Caco-2 (cell line): ENCODE results near the gene TAGLN. TPM values are rescaled to one million over a fixed set of nuclear protein-coding genes. Genes with fewer than 3 reads are reported as not detected.

Experiments
- BruUV-seq: library from RNA; stranded (reverse); fragments of 400-500 nt; replicated peaks from 2 replicates; lab custom pipeline; 2021; lab: Mats Ljungman, UMichigan
- CTCF ChIA-PET: fragments of 300-600 bp; sonication (Branson Sonifier 250); formaldehyde crosslinking; loops from one replicate; lab custom pipeline; 2022; ENCODE audit warnings: antibody characterized with exemption; lab: Charles Lee
- POLR2A ChIA-PET: fragments of 300-600 bp; sonication (Branson Sonifier 250); formaldehyde crosslinking; loops from one replicate; lab custom pipeline; 2022; ENCODE audit warnings: antibody characterized with exemption; lab: Charles Lee
- DNase-seq, 2 experiments: peaks; one replicate each; pipeline versions ENCODE4 v3.0.0 to v3.0.0-alpha.2; 2020 to 2022
- H3K27me3 ChIP-seq: replicated peaks from 2 replicates; pipeline ENCODE4 v1.6.0; 2011; ENCODE audit warnings: low read length; ENCODE audit not compliant: control insufficient read depth, insufficient read depth
- H3K36me3 ChIP-seq: 2 replicates; pipeline ENCODE4 v1.5.1; 2011; ENCODE audit warnings: low read length; ENCODE audit not compliant: control insufficient read depth, insufficient read depth
- H3K4me1 ChIP-seq: fragments of 250-450 bp; sonication (Bioruptor Pico); 2 replicates; pipeline ENCODE4 v1.5.1; 2020; ENCODE audit warnings: mild to moderate bottlenecking
- H3K4me3 ChIP-seq: 2 replicates; pipeline ENCODE4 v1.5.1; 2011; ENCODE audit warnings: low read depth, mild to moderate bottlenecking, control low read depth, low read length
- H3K9me3 ChIP-seq: fragments of 250-450 bp; sonication (Bioruptor Pico); 2 replicates; pipeline ENCODE4 v1.5.1; 2020; ENCODE audit warnings: mild to moderate bottlenecking, moderate library complexity
- H3K27ac Mint-ChIP-seq: one replicate; pipeline ENCODE4 v1.8.0; 2022; ENCODE audit warnings: mixed read lengths; ENCODE audit not compliant: unreplicated experiment
- H3K27me3 Mint-ChIP-seq: one replicate; pipeline ENCODE4 v1.8.0; 2022; ENCODE audit warnings: mixed read lengths; ENCODE audit not compliant: insufficient read depth, unreplicated experiment
- H3K36me3 Mint-ChIP-seq: one replicate; pipeline ENCODE4 v1.8.0; 2022; ENCODE audit warnings: mild to moderate bottlenecking, mixed read lengths; ENCODE audit not compliant: insufficient read depth, unreplicated experiment
- H3K4me1 Mint-ChIP-seq: one replicate; pipeline ENCODE4 v1.8.0; 2022; ENCODE audit warnings: low read depth, mixed read lengths; ENCODE audit not compliant: unreplicated experiment
- H3K4me3 Mint-ChIP-seq: one replicate; pipeline ENCODE4 v1.8.0; 2022; ENCODE audit warnings: mild to moderate bottlenecking, moderate library complexity, mixed read lengths; ENCODE audit not compliant: unreplicated experiment
- H3K9me3 Mint-ChIP-seq: one replicate; pipeline ENCODE4 v1.8.0; 2022; ENCODE audit warnings: mixed read lengths; ENCODE audit not compliant: unreplicated experiment
- CTCF ChIP-seq, 2 experiments: fragments of 200-600 bp in 1 of 2; IDR thresholded peaks; 1 replicate in 1 of 2; 2 replicates in 1 of 2; pipeline versions ENCODE4 v1.5.1 to v1.8.0; 2011 to 2022; ENCODE audit warnings: antibody characterized with exemption in 1 of 2, control low read depth in 1 of 2, inconsistent platforms in 1 of 2, low read depth in 1 of 2, low read length in 1 of 2, mild to moderate bottlenecking in 1 of 2, moderate library complexity in 1 of 2; ENCODE audit not compliant: insufficient read depth in 1 of 2, severe bottlenecking in 1 of 2, unreplicated experiment in 1 of 2
- intact Hi-C: fragments of 100-400 bp; cut with micrococcal nuclease; formaldehyde crosslinking; loops from one replicate; pipeline ENCODE4 v1.10.0; 2022; ENCODE audit not compliant: unreplicated experiment
- total RNA-seq: library from RNA; stranded (reverse); gene quantifications from 2 replicates; pipeline ENCODE4 v1.2.3, GENCODE V29; 2022

Gene TAGLN
- total RNA-seq, 1 experiment from 2014 or later, result 303 TPM

- DNase-seq, result no peak
- Mint-ChIP-seq H3K36me3 (peaks cover 75% of the 10 kb centered on the region), H3K9me3 (no peaks in the 10 kb centered on the region), H3K4me3 (peak overlapping the region; percentile 34), H3K4me1 (peaks cover 43% of the 10 kb centered on the region), H3K27me3 (no peaks in the 10 kb centered on the region), H3K27ac (peak overlapping the region; percentile 79)
- Histone ChIP-seq H3K4me3 (no peak overlapping the region), H3K4me1 (peaks cover 47% of the 10 kb centered on the region), H3K9me3 (no peaks in the 10 kb centered on the region), H3K36me3 (peaks cover 2% of the 10 kb centered on the region; the same call in 1 of the 2 replicates), H3K27me3 (no peaks in the 10 kb centered on the region)
- CTCF ChIA-PET, result interaction anchor here (0.6 to 5.1 kb wide), 6 partner anchors 11 to 491 kb away, joined by 3 to 38 read pairs (median 4); partner anchors contain the start of gene SIDT2
- TF ChIP-seq CTCF (IDR thresholded peaks at IDR 0.05; ENCODE audit: insufficient read depth in 1 of 2, low read depth in 1 of 2, low read length in 1 of 2, severe bottlenecking in 1 of 2, unreplicated experiment in 1 of 2), result no peak
- no TSS peak for BruUV-seq
- POLR2A ChIA-PET, result interaction anchor here (0.6 to 1.0 kb wide), 3 partner anchors 13 to 104 kb away, joined by 3 to 5 read pairs (median 4); partner anchors contain the start of genes CEP164 and SIDT2
- intact Hi-C loops, result no loop called here
Measured at GRCh38 chr11:117223741-117224689, 24.8 kb downstream of the TAGLN start.

- ChIA-PET CTCF (interaction anchor here (0.7 to 5.1 kb wide), 13 partner anchors 9 to 483 kb away, joined by 3 to 38 read pairs (median 4); partner anchors contain the start of genes PAFAH1B2 and SIDT2), POLR2A (interaction anchor here (0.5 to 1.8 kb wide), 3 partner anchors 47 to 1967 kb away, joined by 3 to 10 read pairs (median 7); partner anchors contain the start of genes PAFAH1B2 and SIDT2)
- Histone ChIP-seq H3K36me3 (peaks cover 4% of the 10 kb centered on the region), H3K4me3 (no peak overlapping the region), H3K4me1 (peaks cover 34% of the 10 kb centered on the region), H3K27me3 (no peaks in the 10 kb centered on the region), H3K9me3 (no peaks in the 10 kb centered on the region)
- no TSS peak for BruUV-seq
- intact Hi-C loops, result loop anchor here (1.0 to 2.0 kb wide), 6 partner anchors 27 to 493 kb away; partner anchors contain the start of genes SIDT2 and TAGLN
- no peak overlapping the region for H3K4me3 Mint-ChIP-seq
- peak overlapping the region; percentile 79 for H3K27ac Mint-ChIP-seq
- no peak for TF ChIP-seq CTCF (IDR thresholded peaks at IDR 0.05; ENCODE audit: insufficient read depth in 1 of 2, low read depth in 1 of 2, low read length in 1 of 2, severe bottlenecking in 1 of 2, unreplicated experiment in 1 of 2)
- no peaks in the 10 kb centered on the region for H3K9me3 Mint-ChIP-seq
- H3K36me3 Mint-ChIP-seq, result peaks cover 60% of the 10 kb centered on the region
- peaks cover 40% of the 10 kb centered on the region for H3K4me1 Mint-ChIP-seq
- H3K27me3 Mint-ChIP-seq, result no peaks in the 10 kb centered on the region
- DNase-seq, result no peak
Measured at GRCh38 chr11:117225553-117226170, 26.5 kb downstream of the TAGLN start.
